Right cardiac atrium (tissue), 5 donors: ENCODE results near the gene BTNL8. TPM values are rescaled to one million over a fixed set of nuclear protein-coding genes. Genes with fewer than 3 reads are reported as not detected.
A peak's percentile ranks its signal among the peaks of the same experiment; 100 is the strongest.

Experiments used
- ATAC-seq, 2 donors: fragments of 200-7000 bp; cut with Tn5 transposase; one replicate each; pipeline versions ENCODE4 v1.8.0 to v1.9.1; 2020; ENCODE audit warnings: moderate library complexity in 2 of 2, mild to moderate bottlenecking in 1 of 2
- DNase-seq, 3 donors: peaks; one replicate each; pipeline ENCODE4 v3.0.0-alpha.2; 2020
- H3K27ac ChIP-seq: one replicate; pipeline ENCODE4 v1.5.1; 2013; ENCODE audit warnings: mild to moderate bottlenecking, low read length, control low read depth, moderate library complexity
- H3K27me3 ChIP-seq: one replicate; pipeline ENCODE4 v1.6.1; 2013; ENCODE audit not compliant: control insufficient read depth, insufficient read depth
- H3K4me1 ChIP-seq: one replicate; pipeline ENCODE4 v1.6.1; 2013; ENCODE audit warnings: low read length; ENCODE audit not compliant: control insufficient read depth, insufficient read depth
- H3K4me3 ChIP-seq: one replicate; pipeline ENCODE4 v1.5.1; 2013; ENCODE audit warnings: low read length, control low read depth
- H3K9me3 ChIP-seq: one replicate; pipeline ENCODE4 v1.6.1; 2013; ENCODE audit warnings: low read length; ENCODE audit not compliant: control insufficient read depth
- WGBS: extraction: QIAGEN DNeasy Blood & Tissue Kit; methylation state at CpG from one replicate; pipeline ENCODE4 v1.1.7; 2013; 5-methylcytosine and 5-hydroxymethylcytosine counted together
- intact Hi-C, 4 donors: fragments of 100-400 bp; cut with DNase I; formaldehyde crosslinking; loops; one replicate each; pipeline versions ENCODE4 v1.11.0 to v1.14.0; 2022 to 2023
- polyA plus RNA-seq: library from polyadenylated mRNA; stranded (reverse); fragments of 200-250 nt; gene quantifications from one replicate; pipeline ENCODE4 v1.2.3, GENCODE V29; 2013
- total RNA-seq, 4 donors: library from RNA; stranded (reverse); fragmentation: NEBNext Ultra II Directional; extraction: Animal tissue kit (Norgen Biotek cat#: 25700); gene quantifications; one replicate each; pipeline ENCODE4 v1.2.1, GENCODE V29; 2021
- donor health status: healthy with polysubstance abuse.
- donor health status: DM: no; HTN: yes; CAD: no.
- donor health status: DM: no; HTN: no; CAD: no.
- donor health status: DM: no; HTN: yes; CAD: no; lungs with severe emphysema.
- donor health status: DM: yes; HTN: yes; CAD: no.

Gene BTNL8
- total and polyA plus RNA-seq, 5 donors: 0.16 to 0.31 (median 0.24) TPM; not detected in 2

- intact Hi-C loops: loop anchor here in 3 of 4 donors (10.0 kb wide), 3 partner anchors 58 to 312 kb away; partner anchors contain the start of gene MGAT1 (in 1 of the 3)
- Histone ChIP-seq H3K4me1 (no peaks in the 10 kb centered on the region), H3K9me3 (no peaks in the 10 kb centered on the region), H3K4me3 (no peak overlapping the region), H3K27ac (no peak overlapping the region), H3K27me3 (no peaks in the 10 kb centered on the region)
- DNase-seq (no peak), ATAC-seq (no peak)
- WGBS: 61% methylated on average over 11 of the region's 11 CpGs
Observed at GRCh38 chr5:180862645-180863044, 36.3 kb upstream of the BTNL8 start.

- intact Hi-C loops: loop anchor here (5.0 to 10.0 kb wide), 4 partner anchors 61 to 309 kb away; partner anchors contain the start of gene MGAT1 (in 1 of the 4)
- no peaks in the 10 kb centered on the region for H3K9me3 ChIP-seq
- peaks cover 2% of the 10 kb centered on the region for H3K4me1 ChIP-seq
- WGBS: 71% methylated on average over 5 of the region's 5 CpGs
- no peaks in the 10 kb centered on the region for H3K27me3 ChIP-seq
- ATAC-seq: no peak
- H3K27ac ChIP-seq: no peak overlapping the region
- H3K4me3 ChIP-seq: no peak overlapping the region
- no peak for DNase-seq
Observed at GRCh38 chr5:180865981-180866695, 32.8 kb upstream of the BTNL8 start.

GRCh38 chr5:180866985-180867384, 32.0 kb upstream of the BTNL8 start:
- Histone ChIP-seq H3K27ac (no peak overlapping the region), H3K4me1 (peaks cover 2% of the 10 kb centered on the region), H3K27me3 (no peaks in the 10 kb centered on the region), H3K4me3 (no peak overlapping the region), H3K9me3 (no peaks in the 10 kb centered on the region)
- DNase-seq (no peak), ATAC-seq (no peak)
- WGBS: 77% methylated on average over 10 of the region's 10 CpGs
- intact Hi-C loops: loop anchor here (5.0 to 10.0 kb wide), 4 partner anchors 62 to 308 kb away; partner anchors contain the start of gene MGAT1 (in 1 of the 4)

- peak; percentile 70 to 82 for ATAC-seq
- Histone ChIP-seq H3K4me3 (no peak overlapping the region), H3K4me1 (peaks cover 2% of the 10 kb centered on the region), H3K27ac (no peak overlapping the region), H3K9me3 (no peaks in the 10 kb centered on the region), H3K27me3 (no peaks in the 10 kb centered on the region)
- intact Hi-C loops: loop anchor here (5.0 to 10.0 kb wide), 4 partner anchors 64 to 306 kb away; partner anchors contain the start of gene MGAT1 (in 1 of the 4)
- peak; percentile 78 to 92 (median 88) for DNase-seq
- 1% methylated on average over 3 of the region's 3 CpGs for WGBS
Observed at GRCh38 chr5:180868960-180869359, 30.0 kb upstream of the BTNL8 start.

- no peak overlapping the region for H3K4me3 ChIP-seq
- WGBS: 69% methylated on average over 1 of the region's 1 CpG
- ATAC-seq (peak; percentile 14 to 30), DNase-seq (no peak)
- H3K9me3 ChIP-seq: no peaks in the 10 kb centered on the region
- no peak overlapping the region for H3K27ac ChIP-seq
- peaks cover 2% of the 10 kb centered on the region for H3K4me1 ChIP-seq
- intact Hi-C loops: loop anchor here (5.0 to 10.0 kb wide), 4 partner anchors 65 to 305 kb away; partner anchors contain the start of gene MGAT1 (in 1 of the 4)
- H3K27me3 ChIP-seq: no peaks in the 10 kb centered on the region
Observed at GRCh38 chr5:180869587-180869986, 29.4 kb upstream of the BTNL8 start.

GRCh38 chr5:180870276-180871068, 28.5 kb upstream of the BTNL8 start:
- DNase-seq (no peak), ATAC-seq (no peak)
- 72% methylated on average over 16 of the region's 16 CpGs for WGBS
- Histone ChIP-seq H3K4me3 (no peak overlapping the region), H3K4me1 (peaks cover 2% of the 10 kb centered on the region), H3K27ac (no peak overlapping the region), H3K27me3 (no peaks in the 10 kb centered on the region), H3K9me3 (no peaks in the 10 kb centered on the region)
- intact Hi-C loops: loop anchor here in 1 of 4 donors (10.0 kb wide), 1 partner anchor 284 kb away; no protein-coding TSS in a partner anchor

GRCh38 chr5:180872419-180872818, 26.5 kb upstream of the BTNL8 start:
- H3K9me3 ChIP-seq: no peaks in the 10 kb centered on the region
- no peak for ATAC-seq
- intact Hi-C loops: loop anchor here in 1 of 4 donors (10.0 kb wide), 1 partner anchor 282 kb away; no protein-coding TSS in a partner anchor
- 82% methylated on average over 9 of the region's 9 CpGs for WGBS
- H3K27me3 ChIP-seq: no peaks in the 10 kb centered on the region
- H3K4me1 ChIP-seq: peaks cover 2% of the 10 kb centered on the region
- peak in 1 of 3 donors; percentile 50 for DNase-seq
- H3K27ac ChIP-seq: no peak overlapping the region
- H3K4me3 ChIP-seq: no peak overlapping the region

GRCh38 chr5:180873615-180874520, 25.1 kb upstream of the BTNL8 start:
- whole genome bisulfite sequencing: 70% methylated on average over 13 of the region's 13 CpGs
- peaks cover 2% of the 10 kb centered on the region for H3K4me1 ChIP-seq
- intact Hi-C loops: loop anchor here in 1 of 4 donors (10.0 kb wide), 1 partner anchor 281 kb away; no protein-coding TSS in a partner anchor
- no peak for DNase-seq
- no peak overlapping the region for H3K4me3 ChIP-seq
- H3K27ac ChIP-seq: no peak overlapping the region
- no peaks in the 10 kb centered on the region for H3K27me3 ChIP-seq
- ATAC-seq: peak in 1 of 2 donors; percentile 36
- no peaks in the 10 kb centered on the region for H3K9me3 ChIP-seq

- Histone ChIP-seq H3K9me3 (no peaks in the 10 kb centered on the region), H3K27ac (no peak overlapping the region), H3K4me3 (no peak overlapping the region), H3K4me1 (peaks cover 1% of the 10 kb centered on the region), H3K27me3 (no peaks in the 10 kb centered on the region)
- intact Hi-C loops: loop anchor here in 1 of 4 donors (10.0 kb wide), 1 partner anchor 280 kb away; no protein-coding TSS in a partner anchor
- WGBS: 80% methylated on average over 12 of the region's 12 CpGs
- DNase-seq: no peak
- ATAC-seq: no peak
Observed at GRCh38 chr5:180874804-180875582, 24.0 kb upstream of the BTNL8 start.
